B cell (primary cell): ENCODE results near the gene KLF1. TPM values are rescaled to one million over a fixed set of nuclear protein-coding genes. Genes with fewer than 3 reads are reported as not detected.

Source experiments
- ATAC-seq: fragments of 200-7000 bp; cut with Tn5 transposase; one replicate; pipeline ENCODE4 v1.10.0; 2021; ENCODE audit warnings: low read depth, mild to moderate bottlenecking, moderate number of reproducible peaks, moderate library complexity
- CTCF ChIA-PET: fragments of 350-600 bp; sonication (Branson Sonifier 250); formaldehyde crosslinking; loops from one replicate; lab custom pipeline; 2021; ENCODE audit warnings: antibody characterized with exemption, inconsistent platforms; lab: Charles Lee
- POLR2A ChIA-PET: fragments of 350-600 bp; sonication (Branson Sonifier 250); formaldehyde crosslinking; loops from one replicate; lab custom pipeline; 2021; ENCODE audit warnings: antibody characterized with exemption; lab: Charles Lee
- DNase-seq: peaks from one replicate; pipeline ENCODE4 v3.0.0; 2013
- H2AFZ ChIP-seq: 2 replicates; pipeline ENCODE4 v1.6.1; 2012; ENCODE audit warnings: mild to moderate bottlenecking, low read depth, low read length; ENCODE audit not compliant: insufficient read depth, poor library complexity, severe bottlenecking
- H3K27ac ChIP-seq, 2 donors: 1 replicate in 1 of 2; 2 replicates in 1 of 2; pipeline ENCODE4 v1.5.1; 2012 to 2013; ENCODE audit warnings: low read length in 2 of 2, mild to moderate bottlenecking in 2 of 2, moderate library complexity in 1 of 2
- H3K27me3 ChIP-seq, 4 experiments: fragments of 200-600 bp in 1 of 4; sonication (generic) in 1 of 4; replicated peaks in 1 of 4; 1 replicate in 2 of 4; 2 replicates in 2 of 4; pipeline versions ENCODE4 v1.6.1 to v1.7.0; 2013 to 2016; ENCODE audit warnings: low read length in 3 of 4, mild to moderate bottlenecking in 2 of 4, mixed read lengths in 1 of 4, moderate library complexity in 1 of 4; ENCODE audit not compliant: insufficient read depth in 4 of 4, control insufficient read depth in 3 of 4; ENCODE audit errors: control extremely low read depth in 1 of 4
- H3K36me3 ChIP-seq, 2 experiments: replicated peaks in 1 of 2; 1 replicate in 1 of 2; 2 replicates in 1 of 2; pipeline versions ENCODE4 v1.6.1 to v1.7.1; 2013; ENCODE audit warnings: low read length in 1 of 2; ENCODE audit not compliant: insufficient read depth in 2 of 2, control insufficient read depth in 1 of 2; ENCODE audit errors: control extremely low read depth in 1 of 2, extremely low read depth in 1 of 2
- H3K4me1 ChIP-seq, 2 donors: fragments of 200-600 bp in 1 of 2; sonication (generic) in 1 of 2; 1 replicate in 1 of 2; 2 replicates in 1 of 2; pipeline versions ENCODE4 v1.5.1 to v1.6.1; 2013 to 2017; ENCODE audit warnings: low read length in 2 of 2; ENCODE audit not compliant: control insufficient read depth in 2 of 2, insufficient read depth in 2 of 2
- H3K4me2 ChIP-seq: replicated peaks from 2 replicates; pipeline ENCODE3; 2012; ENCODE audit warnings: mild to moderate bottlenecking, low read depth, low read length; ENCODE audit not compliant: poor library complexity, severe bottlenecking
- H3K4me3 ChIP-seq, 5 experiments: fragments of 200-600 bp in 1 of 5; sonication (generic) in 1 of 5; 1 replicate in 3 of 5; 2 replicates in 2 of 5; pipeline versions ENCODE4 v1.5.1 to v1.7.0; 2011 to 2016; ENCODE audit warnings: low read length in 4 of 5, mild to moderate bottlenecking in 4 of 5, low read depth in 2 of 5, control low read depth in 1 of 5, moderate library complexity in 1 of 5; ENCODE audit not compliant: insufficient read depth in 1 of 5; ENCODE audit errors: control extremely low read depth in 1 of 5, extremely low read depth in 1 of 5
- H3K79me2 ChIP-seq: fragments of 200-600 bp; sonication (generic); one replicate; pipeline ENCODE4 v1.6.0; 2016; ENCODE audit warnings: low read length; ENCODE audit not compliant: control insufficient read depth, insufficient read depth
- H3K9ac ChIP-seq: fragments of 200-600 bp; sonication (generic); 2 replicates; pipeline ENCODE4 v1.6.1; 2017; ENCODE audit warnings: mild to moderate bottlenecking, low read length, moderate library complexity
- H3K9me3 ChIP-seq, 3 donors: one replicate each; pipeline versions ENCODE4 v1.6.1 to v1.7.1; 2013; ENCODE audit warnings: low read length in 2 of 3; ENCODE audit not compliant: control insufficient read depth in 2 of 3, insufficient read depth in 1 of 3; ENCODE audit errors: control extremely low read depth in 1 of 3
- H4K20me1 ChIP-seq: 2 replicates; pipeline ENCODE4 v1.6.0; 2012; ENCODE audit warnings: mild to moderate bottlenecking, low read length; ENCODE audit not compliant: insufficient read depth, control insufficient read depth, poor library complexity, severe bottlenecking
- H3K27ac Mint-ChIP-seq: one replicate; pipeline ENCODE4 v1.8.0; 2021; ENCODE audit warnings: mixed read lengths
- H3K27me3 Mint-ChIP-seq: one replicate; pipeline ENCODE4 v1.8.0; 2021; ENCODE audit warnings: mixed read lengths
- H3K4me1 Mint-ChIP-seq: one replicate; pipeline ENCODE4 v1.8.0; 2021; ENCODE audit warnings: mixed read lengths
- H3K4me3 Mint-ChIP-seq: one replicate; pipeline ENCODE4 v1.8.0; 2021; ENCODE audit warnings: mixed read lengths
- H3K9me3 Mint-ChIP-seq: one replicate; pipeline ENCODE4 v1.8.0; 2022; ENCODE audit warnings: mixed read lengths; ENCODE audit not compliant: insufficient read depth
- CTCF ChIP-seq: fragments of 200-600 bp; IDR thresholded peaks from one replicate; pipeline ENCODE4 v1.8.0; 2022; ENCODE audit warnings: antibody characterized with exemption, mild to moderate bottlenecking
- EZH2 ChIP-seq: IDR thresholded peaks from 2 replicates; pipeline ENCODE4 v1.6.1; 2012; ENCODE audit warnings: borderline replicate concordance, low read depth, mild to moderate bottlenecking, moderate library complexity, low read length; ENCODE audit not compliant: insufficient read depth, poor library complexity, severe bottlenecking
- WGBS: methylation state at CpG from one replicate; pipeline ENCODE4 v1.1.5; 2013; ENCODE audit warnings: missing lambda C conversion rate; ENCODE audit not compliant: insufficient coverage; 5-methylcytosine and 5-hydroxymethylcytosine counted together
- intact Hi-C: fragments of 100-400 bp; cut with micrococcal nuclease; formaldehyde crosslinking; loops from one replicate; pipeline ENCODE4 v1.10.0; 2022
- polyA plus RNA-seq: library from polyadenylated mRNA; depleted of rRNA; stranded (reverse); fragments of >200 nt; gene quantifications from 2 replicates; pipeline ENCODE4 v1.2.3, GENCODE V29; 2012
- total RNA-seq, 2 donors: library from RNA; stranded (reverse); fragments of 120-200 nt in 1 of 2; gene quantifications; 1 replicate in 1 of 2; 2 replicates in 1 of 2; pipeline versions ENCODE4 v1.2.3 to v1.2.4, GENCODE V29; 2013 to 2022

The KLF1 gene
- total and polyA plus RNA-seq, 2 donors (not counting 1 experiment from before 2014, with no cell fraction given) = not detected

DNA sequence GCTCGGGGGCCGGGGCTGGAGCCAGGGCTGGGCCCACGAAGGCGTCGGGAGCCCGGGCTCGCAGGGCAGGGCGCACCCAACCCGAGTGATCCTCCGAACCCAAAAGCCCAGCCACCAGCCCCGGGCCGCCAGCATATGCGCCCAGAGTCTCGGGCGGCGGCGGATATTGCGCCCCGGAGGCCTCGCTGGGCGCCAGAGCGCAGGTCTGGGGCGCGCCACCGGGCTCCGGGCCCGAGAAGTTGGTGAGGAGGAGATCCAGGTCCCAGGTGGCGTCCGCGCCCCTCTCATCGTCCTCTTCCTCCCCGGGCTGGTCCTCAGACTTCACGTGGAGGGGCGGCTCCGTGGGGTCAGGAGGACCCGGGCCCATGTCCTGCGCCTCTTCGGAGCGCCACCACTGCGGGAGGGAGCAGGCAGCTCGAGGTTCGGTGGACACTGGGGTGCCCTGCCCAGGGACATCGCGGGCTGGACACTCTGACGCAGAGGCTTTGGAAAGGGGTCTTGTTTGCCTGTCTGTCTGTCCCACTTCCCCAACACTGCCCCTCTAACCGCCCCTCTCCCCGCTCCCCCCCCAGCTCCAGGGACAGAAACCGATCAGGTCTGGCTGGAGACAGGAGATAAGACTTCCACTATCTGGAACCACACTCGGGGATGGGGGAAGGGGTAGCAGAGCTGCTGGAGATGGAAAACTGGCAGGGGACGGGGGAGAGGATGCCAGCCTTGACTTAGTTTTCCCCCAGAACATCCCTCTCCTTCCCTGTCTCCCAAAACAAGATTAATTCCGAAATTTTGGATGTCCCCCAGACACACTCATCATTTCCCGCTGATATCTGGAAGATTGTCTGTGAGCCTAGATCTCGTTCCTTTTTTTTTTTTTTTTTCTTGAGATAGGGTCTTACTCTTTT lies 1.0 kb downstream of the KLF1 start:
- H3K9ac ChIP-seq = peak overlapping the region; percentile 62
- ChIA-PET POLR2A (interaction anchor here (0.5 kb wide), 2 partner anchors 9 to 75 kb away, joined by 5 to 7 read pairs; no protein-coding TSS in a partner anchor), CTCF (interaction anchor here (0.6 to 7.1 kb wide), 4 partner anchors 13 to 303 kb away, joined by 3 to 58 read pairs (median 3); partner anchors contain the start of gene CALR)
- H3K27ac ChIP-seq = no peak overlapping the region
- H3K4me3 ChIP-seq = peak overlapping the region in 4 of 5 experiments; percentile 46 to 60 (median 51)
- ATAC-seq (no peak), DNase-seq (no peak)
- H3K9me3 ChIP-seq = peaks cover 0 to 40% (median 5%) of the 10 kb centered on the region in 3 donors
- H2AFZ ChIP-seq = peak overlapping the region; percentile 66
- Mint-ChIP-seq H3K27me3 (no peaks in the 10 kb centered on the region), H3K9me3 (no peaks in the 10 kb centered on the region), H3K27ac (no peak overlapping the region), H3K4me3 (peak overlapping the region; percentile 62), H3K4me1 (peaks cover 29% of the 10 kb centered on the region)
- H3K27me3 ChIP-seq = no peaks in the 10 kb centered on the region
- H3K4me2 ChIP-seq = peak overlapping the region; percentile 90
- H4K20me1 ChIP-seq = no peaks in the 10 kb centered on the region
- 10% methylated on average over 46 of the region's 53 CpGs for WGBS
- TF ChIP-seq CTCF (peak; percentile 33), EZH2 (no peak)
- intact Hi-C loops = loop anchor here (1.0 kb wide), 1 partner anchor 79 kb away; no protein-coding TSS in a partner anchor
- no peaks in the 10 kb centered on the region for H3K36me3 ChIP-seq
- H3K4me1 ChIP-seq = peaks cover 17 to 36% of the 10 kb centered on the region in 2 donors
- peaks cover under 1% of the 10 kb centered on the region for H3K79me2 ChIP-seq
